OCI-LY3 (cell line): Measurements from ENCODE around the gene FAP.

ENCODE experiments used
- H2AFZ ChIP-seq: fragments of 200-600, 300-600 bp; shearing (Covaris generic); 2 replicates; pipeline ENCODE4 v1.6.0; 2014; ENCODE audit warnings: antibody characterized with exemption, low read depth, low read length
- H3K27ac ChIP-seq: fragments of 200-600, 300-600 bp; sonication (generic); 2 replicates; pipeline ENCODE4 v1.5.1; 2014; ENCODE audit warnings: mild to moderate bottlenecking, low read length, moderate library complexity, mixed read lengths
- H3K27me3 ChIP-seq: fragments of 200-600, 300-600 bp; sonication (generic); 2 replicates; pipeline ENCODE4 v1.6.1; 2014; ENCODE audit warnings: low read depth, low read length, mixed read lengths
- H3K36me3 ChIP-seq: fragments of 200-600, 300-600 bp; sonication (generic); replicated peaks from 2 replicates; pipeline ENCODE3; 2014; ENCODE audit warnings: low read depth, low read length, mixed read lengths
- H3K4me1 ChIP-seq: fragments of 300-600, 200-600 bp; sonication (generic); 2 replicates; pipeline ENCODE4 v1.6.1; 2014; ENCODE audit warnings: low read length, mixed read lengths
- H3K4me2 ChIP-seq: fragments of 200-600, 300-600 bp; sonication (generic); 2 replicates; pipeline ENCODE4 v1.6.1; 2014; ENCODE audit warnings: low read length, mixed read lengths
- H3K4me3 ChIP-seq: fragments of 300-600, 200-600 bp; sonication (generic); 2 replicates; pipeline ENCODE4 v1.5.1; 2014; ENCODE audit warnings: antibody characterized with exemption, mild to moderate bottlenecking, low read length, moderate library complexity
- H3K79me2 ChIP-seq: fragments of 300-600, 200-600 bp; shearing (Covaris generic); 2 replicates; pipeline ENCODE4 v1.6.1; 2014; ENCODE audit warnings: mild to moderate bottlenecking, low read length, mixed read lengths
- H3K9ac ChIP-seq: fragments of 300-600, 200-600 bp; shearing (Covaris generic); 2 replicates; pipeline ENCODE4 v1.6.0; 2014; ENCODE audit warnings: mild to moderate bottlenecking, low read length, moderate library complexity
- H3K9me3 ChIP-seq: fragments of 200-600, 300-600 bp; shearing (Covaris generic); 2 replicates; pipeline ENCODE4 v1.6.1; 2014; ENCODE audit warnings: low read length, mixed read lengths; ENCODE audit not compliant: insufficient read depth
- H4K20me1 ChIP-seq: fragments of 200-600, 300-600 bp; sonication (generic); 2 replicates; pipeline ENCODE4 v1.6.1; 2016; ENCODE audit warnings: low read length, mixed read lengths; ENCODE audit not compliant: insufficient read depth
- CTCF ChIP-seq: fragments of 200-600, 300-600 bp; sonication (generic); IDR thresholded peaks from 2 replicates; pipeline ENCODE4 v1.5.1; 2014; ENCODE audit warnings: antibody characterized with exemption, low read length, low read depth
- EZH2phosphoT487 ChIP-seq: fragments of 200-600 bp; shearing (Covaris generic); IDR thresholded peaks from 2 replicates; pipeline ENCODE4 v1.6.1; 2018; ENCODE audit warnings: antibody characterized with exemption, mixed run types, low read depth

Gene FAP

GRCh38 chr2:162277381-162277780 lies 34.1 kb upstream of the FAP start:
- Histone ChIP-seq H2AFZ (no peak overlapping the region), H3K27me3 (no peaks in the 10 kb centered on the region), H3K4me2 (no peak overlapping the region), H3K9ac (no peak overlapping the region), H3K4me3 (no peak overlapping the region), H4K20me1 (no peaks in the 10 kb centered on the region; the same call in 1 of the 2 replicates), H3K36me3 (peaks cover 57% of the 10 kb centered on the region), H3K4me1 (peaks cover 10% of the 10 kb centered on the region), H3K27ac (0 out of 2 replicates have a peak overlapping the region, but pooled peaks have one; percentile 7), H3K9me3 (no peaks in the 10 kb centered on the region), H3K79me2 (no peaks in the 10 kb centered on the region)
- TF ChIP-seq CTCF: no peak
- no peak for TF ChIP-seq EZH2phosphoT487

GRCh38 chr2:162267996-162268395 lies 24.8 kb upstream of the FAP start:
- peaks cover 64% of the 10 kb centered on the region for H3K36me3 ChIP-seq
- H4K20me1 ChIP-seq: no peaks in the 10 kb centered on the region
- H3K79me2 ChIP-seq: no peaks in the 10 kb centered on the region
- no peak for TF ChIP-seq EZH2phosphoT487
- no peak for TF ChIP-seq CTCF
- no peak overlapping the region for H3K9ac ChIP-seq
- H3K27me3 ChIP-seq: no peaks in the 10 kb centered on the region
- no peaks in the 10 kb centered on the region for H3K9me3 ChIP-seq
- H3K4me2 ChIP-seq: no peak overlapping the region
- H3K27ac ChIP-seq: no peak overlapping the region
- no peaks in the 10 kb centered on the region for H3K4me1 ChIP-seq
- H3K4me3 ChIP-seq: no peak overlapping the region
- no peak overlapping the region for H2AFZ ChIP-seq

- H3K4me2 ChIP-seq: no peak overlapping the region
- no peak overlapping the region for H3K9ac ChIP-seq
- H3K27me3 ChIP-seq: no peaks in the 10 kb centered on the region
- H3K36me3 ChIP-seq: peaks cover 62% of the 10 kb centered on the region
- no peaks in the 10 kb centered on the region for H3K4me1 ChIP-seq
- H3K79me2 ChIP-seq: no peaks in the 10 kb centered on the region
- H3K27ac ChIP-seq: no peak overlapping the region
- H3K4me3 ChIP-seq: no peak overlapping the region
- no peaks in the 10 kb centered on the region for H3K9me3 ChIP-seq
- H2AFZ ChIP-seq: no peak overlapping the region
- TF ChIP-seq CTCF (no peak), EZH2phosphoT487 (no peak)
- H4K20me1 ChIP-seq: no peaks in the 10 kb centered on the region
Observed at GRCh38 chr2:162267496-162267895, 24.3 kb upstream of the FAP start.

GRCh38 chr2:162266460-162266760 lies 23.2 kb upstream of the FAP start:
- H3K27ac ChIP-seq: no peak overlapping the region
- H3K9me3 ChIP-seq: no peaks in the 10 kb centered on the region
- H3K27me3 ChIP-seq: no peaks in the 10 kb centered on the region
- no peak for TF ChIP-seq EZH2phosphoT487
- TF ChIP-seq CTCF: no peak
- H3K4me3 ChIP-seq: no peak overlapping the region
- H3K4me1 ChIP-seq: peaks cover 4% of the 10 kb centered on the region
- no peaks in the 10 kb centered on the region for H3K79me2 ChIP-seq
- H2AFZ ChIP-seq: no peak overlapping the region
- H4K20me1 ChIP-seq: no peaks in the 10 kb centered on the region
- peaks cover 52% of the 10 kb centered on the region for H3K36me3 ChIP-seq
- no peak overlapping the region for H3K9ac ChIP-seq
- no peak overlapping the region for H3K4me2 ChIP-seq
